ENCODE data around the gene KIF5A.

The KIF5A gene

DNA sequence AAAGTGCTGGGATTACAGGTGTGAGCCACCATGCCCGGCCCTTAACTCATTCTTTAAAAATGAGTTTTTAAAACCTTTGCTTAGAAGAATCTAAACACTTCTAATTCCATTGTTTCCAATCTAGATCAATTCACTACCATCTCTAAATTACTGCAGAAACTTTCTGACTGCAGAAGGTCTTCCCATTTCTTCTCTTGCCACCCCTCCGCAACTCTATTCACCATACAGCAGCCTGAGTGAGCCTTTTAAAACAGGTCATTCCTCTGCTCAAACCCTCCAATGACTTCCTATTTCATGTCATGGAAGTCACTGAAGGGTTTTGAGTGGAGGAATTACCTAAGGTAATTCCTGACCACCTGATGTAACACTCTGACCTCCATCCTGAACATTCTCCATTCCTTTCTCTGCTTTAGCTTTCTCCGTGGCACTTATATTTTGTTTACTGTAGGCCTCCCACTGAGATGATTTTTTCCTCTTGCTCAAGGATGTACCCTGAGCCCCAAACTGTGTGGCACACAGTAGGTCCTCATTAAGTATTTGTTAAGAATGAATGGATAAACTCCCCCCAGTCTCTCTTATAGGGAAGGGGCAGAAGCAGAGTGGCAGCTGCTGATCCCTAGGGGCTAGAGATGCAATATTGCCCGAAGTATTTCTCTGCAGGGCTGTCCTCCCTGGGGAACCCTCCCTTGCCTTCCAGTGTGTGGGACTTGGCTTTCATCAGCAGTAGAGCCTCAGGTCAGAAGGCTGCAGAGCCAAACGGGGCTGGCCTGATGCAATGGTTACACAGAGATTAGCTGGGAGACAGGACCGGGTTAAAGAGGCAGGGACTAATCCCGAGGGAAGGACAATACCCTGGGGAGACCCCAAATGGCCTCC is 30.7 kb upstream of the KIF5A start:
- DNase-seq (ENCODE audit: low read depth, low spot score): no peak
- H3K4me3 ChIP-seq (ENCODE audit: low read length): peak overlapping the region; percentile 90

DNA sequence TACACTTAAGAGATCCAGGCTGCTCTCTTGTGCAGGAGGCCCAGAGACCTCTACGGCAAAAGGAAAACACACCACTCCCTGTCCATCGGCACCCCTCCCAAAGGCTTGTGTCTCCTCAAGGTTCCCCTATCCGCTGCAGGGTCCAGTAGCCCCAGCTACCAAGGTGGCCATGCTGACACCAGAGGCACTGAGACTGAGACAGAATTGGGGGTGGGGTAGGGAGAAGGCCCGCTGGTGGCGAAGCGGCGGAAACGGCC is 30.1 kb upstream of the KIF5A start:
- no peak for DNase-seq (ENCODE audit: low read depth, low spot score)
- H3K4me3 ChIP-seq (ENCODE audit: low read length): peak overlapping the region; percentile 90

DNA sequence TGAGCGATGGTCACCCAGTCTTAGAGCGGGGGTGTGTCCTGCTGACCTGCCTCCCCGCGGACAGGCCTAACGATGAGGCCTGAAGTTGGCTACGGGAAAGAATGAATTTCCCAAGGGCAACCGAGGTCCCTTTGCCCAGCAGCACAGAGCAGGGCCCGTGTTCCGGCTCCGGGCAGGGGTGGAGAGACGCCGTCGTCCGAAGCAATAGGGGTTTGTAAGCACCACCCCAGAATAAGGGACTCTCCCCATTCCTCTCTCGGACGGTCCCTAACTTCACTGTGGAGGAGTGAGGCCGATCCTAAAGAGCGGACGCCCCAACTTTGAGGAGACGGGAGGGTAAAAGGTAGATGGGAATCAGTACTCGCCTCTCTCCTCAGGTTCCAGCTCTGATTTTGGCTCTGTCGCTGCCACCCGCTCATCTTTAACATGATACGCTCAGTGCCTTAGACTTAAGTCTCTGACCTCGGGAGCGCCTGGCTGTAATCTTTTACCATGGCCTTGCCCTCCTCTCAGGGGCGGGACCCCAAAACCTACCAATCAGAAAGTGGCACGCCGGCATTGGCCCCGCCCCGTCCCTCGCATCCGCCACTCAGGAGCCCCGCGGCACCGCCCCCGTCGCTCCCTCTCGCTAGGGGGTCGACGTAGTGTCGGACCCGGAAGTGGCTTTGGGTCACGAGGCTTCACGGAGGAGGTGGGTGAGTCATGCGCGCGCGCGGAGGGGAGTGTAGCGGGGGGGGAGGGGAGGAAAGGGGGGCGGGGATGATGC is 29.6 kb upstream of the KIF5A start, which contains the start of gene DDIT3:
DDIT3 (minus strand) TSS at position 462 of the 766 bp plus-strand sequence. CDS start 3,108 bp downstream, outside the sequence.
- DNase-seq (ENCODE audit: low read depth, low spot score): peak; percentile 97
- H3K4me3 ChIP-seq (ENCODE audit: low read length): peak within 1 kb of the TSS; percentile 90

DNA sequence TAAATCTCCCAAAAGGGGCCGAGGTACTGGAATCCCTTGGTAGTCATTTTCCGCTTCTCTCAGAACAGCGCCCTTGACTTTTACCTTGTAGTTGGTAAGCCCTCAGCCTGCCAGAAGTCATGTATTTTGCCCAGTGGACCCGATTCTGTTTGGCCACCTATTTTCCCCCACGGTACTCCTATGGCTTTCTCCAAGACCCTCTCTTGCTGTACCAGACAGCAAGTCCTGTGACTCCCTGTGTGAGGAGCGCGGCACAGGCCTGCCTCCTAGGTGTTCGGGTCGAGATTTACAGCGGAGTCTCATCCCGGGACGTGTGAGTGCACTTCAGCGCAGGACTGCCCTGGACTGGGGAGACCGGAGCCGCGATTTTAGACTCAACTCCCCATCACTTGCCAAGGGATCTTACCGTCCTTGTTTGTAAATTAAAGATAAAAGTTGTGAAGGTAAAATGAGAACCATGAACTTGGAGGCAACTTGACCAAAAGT is 28.3 kb upstream of the KIF5A start:
- peak overlapping the region; percentile 64 for H3K4me3 ChIP-seq (ENCODE audit: low read length)
- no peak for DNase-seq (ENCODE audit: low read depth, low spot score)

DNA sequence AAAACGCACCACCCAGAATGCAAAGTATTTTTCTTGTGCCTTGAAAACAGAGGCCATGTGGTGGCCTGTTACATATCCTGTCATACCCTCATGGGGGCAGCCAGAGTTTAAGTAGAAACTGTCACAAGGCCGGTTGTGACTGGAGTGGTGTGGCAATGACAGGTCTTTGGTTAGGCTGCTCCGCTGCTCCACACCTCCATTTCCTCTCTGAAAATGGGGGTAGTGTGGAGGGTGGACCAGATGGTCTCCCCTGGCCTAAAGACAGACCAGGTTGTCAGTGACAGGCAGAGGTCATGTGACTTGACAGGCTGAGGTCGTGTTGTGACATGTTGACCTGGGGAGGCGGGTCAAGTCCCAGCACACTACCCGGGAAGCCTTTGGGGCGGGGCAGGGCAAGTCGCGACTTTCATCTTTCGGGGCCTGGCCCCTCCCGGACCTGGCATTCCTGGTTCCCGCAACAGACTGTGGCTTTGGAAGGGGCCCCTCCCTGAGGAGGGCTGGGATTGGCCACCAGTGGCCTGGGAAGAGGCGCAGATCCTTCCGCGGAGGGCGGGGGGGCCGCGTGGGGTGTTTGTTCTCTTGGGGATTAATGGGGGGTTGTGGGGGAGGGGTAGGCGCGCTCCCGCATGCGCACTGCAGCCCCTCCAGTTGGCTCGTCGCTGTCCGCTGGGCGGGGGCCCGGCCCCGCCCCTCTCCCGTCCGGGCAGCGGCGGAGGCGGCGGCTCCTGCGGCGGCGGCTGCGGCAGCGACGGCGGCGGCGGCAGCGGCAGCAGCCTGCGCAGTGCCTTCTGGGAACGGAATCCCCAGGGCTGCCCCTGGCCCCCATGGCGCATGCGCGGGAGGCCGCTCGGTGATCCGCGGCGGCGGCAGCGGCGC is 27.6 kb upstream of the KIF5A start, which contains the start of gene MBD6:
MBD6 (plus strand) TSS at position 814 of the 876 bp plus-strand sequence. CDS start 1,480 bp downstream, outside the sequence.
- DNase-seq (ENCODE audit: low read depth, low spot score): peak; percentile 83

DNA sequence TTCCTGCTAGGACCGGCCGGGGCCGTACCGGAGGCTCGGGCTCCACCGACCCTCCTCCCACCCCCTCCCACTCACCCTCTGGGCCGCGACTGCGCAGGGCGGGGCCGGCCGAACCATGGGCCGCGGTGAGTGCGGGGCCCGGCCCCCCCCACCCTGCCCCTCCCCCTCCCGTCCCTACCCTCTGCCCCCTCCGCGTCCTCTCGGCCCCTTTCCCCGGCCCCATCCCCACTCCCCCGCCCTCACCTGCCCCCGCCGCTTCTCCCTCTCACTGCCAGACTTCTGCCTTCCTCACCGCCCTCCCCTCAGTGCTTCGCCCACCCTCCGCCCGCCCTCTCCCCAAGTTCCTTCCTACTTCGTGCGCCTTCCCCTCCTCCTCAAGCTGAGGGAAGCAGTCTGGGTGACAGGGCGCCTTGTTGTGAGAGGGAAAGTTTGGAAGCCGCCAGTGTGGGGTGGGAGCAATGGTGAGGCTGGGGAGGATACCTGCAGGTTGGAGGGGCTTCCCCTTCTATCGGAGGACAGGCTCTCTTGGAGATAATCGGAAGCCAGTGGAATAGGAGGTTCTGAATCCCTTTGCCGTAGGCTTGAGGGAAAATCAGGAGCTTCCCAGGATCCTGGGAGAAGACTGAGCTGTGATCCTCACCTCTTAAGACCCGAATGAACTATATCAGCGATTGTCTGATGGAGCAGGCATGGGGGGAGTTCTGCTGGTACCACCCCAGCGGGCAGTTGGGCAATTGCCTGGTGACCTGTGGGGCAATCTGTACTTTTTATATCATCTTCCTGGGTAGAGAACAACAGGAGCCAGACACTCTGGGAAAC is 26.7 kb upstream of the KIF5A start:
- DNase-seq (ENCODE audit: low read depth, low spot score): peak; percentile 43
- peak overlapping the region; percentile 64 for H3K4me3 ChIP-seq (ENCODE audit: low read length)

More for the DNA sequence above, 27.6 kb upstream of the KIF5A start, which contains the start of gene MBD6:
- H3K4me3 ChIP-seq (ENCODE audit: low read length): peak within 1 kb of the TSS; percentile 64

DNA sequence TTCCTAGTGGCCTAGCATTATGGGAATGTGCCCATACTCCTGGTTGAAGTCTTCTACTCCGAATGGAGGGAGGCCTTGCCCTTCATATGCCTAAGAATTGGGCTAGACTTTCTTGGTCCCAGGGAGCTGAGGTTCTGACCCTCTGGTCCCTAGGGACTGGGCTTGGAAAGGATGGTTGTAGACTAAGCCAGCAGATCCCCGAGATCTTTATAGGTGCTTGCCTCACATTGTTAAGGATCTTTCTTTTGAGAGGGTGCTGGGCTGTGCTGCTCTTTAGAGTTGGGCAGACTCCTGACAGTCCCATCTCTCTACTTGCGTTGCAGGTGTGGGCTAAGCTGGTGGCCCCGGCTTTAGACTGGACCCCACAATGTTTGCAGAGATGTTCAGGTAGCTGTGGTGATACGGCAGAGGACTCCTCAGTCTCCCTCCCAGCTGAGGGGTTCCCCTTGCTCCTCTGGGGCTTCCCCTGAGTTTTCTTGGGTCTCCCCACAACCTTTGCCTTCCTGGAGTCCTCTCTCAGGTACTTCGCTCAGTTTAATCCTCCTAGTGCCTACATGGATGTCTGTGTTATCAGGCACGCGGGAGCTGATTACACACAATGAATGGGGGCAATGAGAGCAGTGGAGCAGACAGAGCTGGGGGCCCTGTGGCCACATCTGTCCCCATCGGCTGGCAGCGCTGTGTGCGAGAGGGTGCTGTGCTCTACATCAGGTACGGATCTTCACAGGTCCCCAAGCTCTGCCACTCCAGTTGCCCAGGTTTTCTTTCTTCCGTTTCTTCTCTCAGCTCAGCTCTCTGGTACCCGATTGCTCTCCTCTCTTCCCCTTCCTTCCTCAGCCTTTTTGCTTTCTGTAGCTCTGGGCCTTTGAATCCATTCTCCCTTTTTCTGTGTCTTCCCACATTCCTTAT is 25.9 kb upstream of the KIF5A start:
- H3K4me3 ChIP-seq (ENCODE audit: low read length): peak overlapping the region; percentile 64
- no peak for DNase-seq (ENCODE audit: low read depth, low spot score)

DNA sequence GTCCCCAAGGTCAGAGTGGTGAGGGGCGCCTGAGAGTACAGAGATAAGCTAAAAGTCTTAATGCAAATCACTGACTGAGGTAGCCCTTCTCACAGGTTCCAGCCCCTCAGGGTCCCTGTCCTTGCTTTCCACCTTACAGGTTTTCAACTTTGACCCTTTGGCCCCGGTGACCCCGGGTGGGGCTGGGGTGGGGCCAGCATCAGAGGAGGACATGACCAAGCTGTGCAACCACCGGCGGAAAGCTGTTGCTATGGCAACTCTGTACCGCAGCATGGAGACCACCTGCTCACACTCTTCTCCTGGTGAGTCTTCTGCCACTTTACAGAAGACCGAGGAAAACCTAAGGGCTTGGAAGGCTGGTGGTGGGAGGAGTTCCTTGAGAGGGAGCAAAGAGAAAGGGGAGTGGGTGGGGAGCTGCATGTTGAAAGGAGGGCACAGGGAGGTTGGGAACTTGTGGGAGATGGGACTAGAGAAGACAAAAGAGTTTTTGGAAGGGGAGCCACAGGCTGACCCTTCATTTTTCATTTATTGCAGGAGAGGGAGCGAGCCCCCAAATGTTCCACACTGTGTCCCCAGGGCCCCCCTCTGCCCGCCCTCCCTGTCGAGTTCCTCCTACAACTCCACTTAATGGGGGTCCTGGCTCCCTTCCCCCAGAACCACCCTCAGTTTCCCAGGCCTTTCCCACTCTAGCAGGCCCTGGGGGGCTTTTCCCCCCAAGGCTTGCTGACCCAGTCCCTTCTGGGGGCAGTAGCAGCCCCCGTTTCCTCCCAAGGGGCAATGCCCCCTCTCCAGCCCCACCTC is 24.8 kb upstream of the KIF5A start:
- no peak for DNase-seq (ENCODE audit: low read depth, low spot score)
- H3K4me3 ChIP-seq (ENCODE audit: low read length): no peak overlapping the region

DNA sequence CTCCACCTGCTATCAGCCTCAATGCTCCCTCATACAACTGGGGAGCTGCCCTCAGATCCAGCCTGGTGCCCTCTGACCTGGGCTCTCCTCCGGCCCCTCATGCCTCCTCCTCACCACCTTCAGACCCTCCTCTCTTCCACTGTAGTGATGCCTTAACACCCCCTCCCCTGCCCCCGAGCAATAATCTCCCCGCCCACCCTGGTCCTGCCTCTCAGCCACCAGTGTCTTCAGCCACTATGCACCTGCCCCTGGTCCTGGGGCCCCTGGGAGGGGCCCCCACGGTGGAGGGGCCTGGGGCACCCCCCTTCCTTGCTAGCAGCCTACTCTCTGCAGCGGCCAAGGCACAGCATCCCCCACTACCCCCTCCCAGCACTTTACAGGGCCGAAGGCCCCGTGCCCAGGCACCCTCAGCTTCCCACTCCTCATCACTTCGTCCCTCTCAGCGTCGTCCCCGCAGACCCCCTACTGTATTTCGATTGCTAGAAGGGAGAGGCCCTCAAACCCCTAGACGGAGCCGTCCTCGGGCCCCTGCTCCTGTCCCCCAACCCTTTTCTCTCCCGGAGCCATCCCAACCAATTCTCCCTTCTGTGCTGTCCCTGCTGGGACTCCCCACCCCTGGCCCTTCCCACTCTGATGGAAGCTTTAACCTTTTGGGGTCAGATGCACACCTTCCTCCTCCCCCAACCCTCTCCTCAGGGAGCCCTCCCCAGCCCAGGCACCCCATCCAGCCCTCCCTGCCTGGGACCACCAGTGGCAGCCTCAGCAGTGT is 24.0 kb upstream of the KIF5A start:
- H3K4me3 ChIP-seq (ENCODE audit: low read length): no peak overlapping the region
- no peak for DNase-seq (ENCODE audit: low read depth, low spot score)

DNA sequence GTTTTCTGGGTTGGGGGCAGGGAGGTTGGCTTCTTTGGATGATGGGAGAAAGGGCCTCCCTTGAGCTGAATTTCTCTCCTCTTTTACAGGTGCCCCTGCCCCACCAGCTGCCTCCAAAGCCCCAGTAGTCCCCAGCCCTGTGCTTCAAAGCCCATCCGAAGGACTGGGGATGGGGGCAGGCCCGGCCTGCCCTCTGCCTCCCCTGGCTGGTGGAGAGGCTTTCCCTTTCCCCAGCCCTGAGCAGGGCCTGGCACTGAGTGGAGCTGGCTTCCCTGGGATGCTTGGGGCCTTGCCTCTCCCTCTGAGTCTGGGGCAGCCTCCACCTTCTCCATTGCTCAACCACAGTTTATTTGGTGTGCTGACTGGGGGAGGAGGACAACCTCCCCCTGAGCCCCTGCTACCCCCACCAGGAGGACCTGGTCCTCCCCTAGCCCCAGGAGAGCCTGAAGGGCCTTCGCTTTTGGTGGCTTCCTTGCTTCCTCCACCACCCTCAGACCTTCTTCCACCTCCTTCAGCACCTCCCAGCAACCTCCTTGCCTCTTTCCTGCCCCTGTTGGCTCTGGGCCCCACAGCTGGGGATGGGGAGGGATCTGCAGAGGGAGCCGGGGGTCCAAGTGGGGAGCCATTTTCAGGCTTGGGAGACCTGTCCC is 23.2 kb upstream of the KIF5A start:
- no peak for DNase-seq (ENCODE audit: low read depth, low spot score)
- H3K4me3 ChIP-seq (ENCODE audit: low read length): no peak overlapping the region

DNA sequence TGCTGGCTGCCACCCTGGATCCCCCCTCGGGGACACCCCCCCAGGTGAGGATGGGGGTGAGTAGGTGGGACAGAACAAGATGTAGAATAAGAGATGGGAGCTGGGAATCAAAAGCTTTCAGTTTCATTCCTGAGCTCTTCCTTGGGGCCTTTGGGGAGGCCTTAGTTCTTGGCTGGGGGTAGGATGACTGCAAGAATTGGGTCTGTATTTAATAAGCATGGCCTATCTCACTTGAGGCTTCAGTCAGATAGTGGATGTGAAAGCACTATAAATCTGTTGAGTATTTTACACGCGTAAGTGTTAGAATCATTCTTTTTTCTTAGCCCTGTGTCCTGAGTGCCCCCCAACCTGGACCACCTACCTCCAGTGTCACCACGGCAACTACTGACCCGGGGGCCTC is 22.7 kb upstream of the KIF5A start:
- no peak overlapping the region for H3K4me3 ChIP-seq (ENCODE audit: low read length)
- DNase-seq (ENCODE audit: low read depth, low spot score): no peak

DNA sequence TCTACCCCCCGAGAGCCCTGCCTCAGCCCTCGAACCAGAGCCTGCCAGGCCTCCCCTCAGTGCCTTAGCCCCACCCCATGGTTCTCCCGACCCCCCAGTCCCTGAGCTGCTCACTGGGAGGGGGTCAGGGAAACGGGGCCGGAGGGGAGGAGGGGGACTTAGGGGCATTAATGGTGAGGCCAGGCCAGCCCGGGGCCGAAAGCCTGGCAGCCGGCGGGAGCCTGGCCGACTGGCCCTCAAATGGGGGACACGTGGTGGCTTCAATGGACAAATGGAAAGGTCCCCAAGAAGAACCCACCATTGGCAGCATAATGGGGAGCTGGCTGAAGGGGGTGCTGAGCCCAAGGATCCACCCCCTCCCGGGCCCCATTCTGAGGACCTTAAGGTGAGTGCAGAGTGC is 21.7 kb upstream of the KIF5A start:
- H3K4me3 ChIP-seq (ENCODE audit: low read length): no peak overlapping the region
- no peak for DNase-seq (ENCODE audit: low read depth, low spot score)

DNA sequence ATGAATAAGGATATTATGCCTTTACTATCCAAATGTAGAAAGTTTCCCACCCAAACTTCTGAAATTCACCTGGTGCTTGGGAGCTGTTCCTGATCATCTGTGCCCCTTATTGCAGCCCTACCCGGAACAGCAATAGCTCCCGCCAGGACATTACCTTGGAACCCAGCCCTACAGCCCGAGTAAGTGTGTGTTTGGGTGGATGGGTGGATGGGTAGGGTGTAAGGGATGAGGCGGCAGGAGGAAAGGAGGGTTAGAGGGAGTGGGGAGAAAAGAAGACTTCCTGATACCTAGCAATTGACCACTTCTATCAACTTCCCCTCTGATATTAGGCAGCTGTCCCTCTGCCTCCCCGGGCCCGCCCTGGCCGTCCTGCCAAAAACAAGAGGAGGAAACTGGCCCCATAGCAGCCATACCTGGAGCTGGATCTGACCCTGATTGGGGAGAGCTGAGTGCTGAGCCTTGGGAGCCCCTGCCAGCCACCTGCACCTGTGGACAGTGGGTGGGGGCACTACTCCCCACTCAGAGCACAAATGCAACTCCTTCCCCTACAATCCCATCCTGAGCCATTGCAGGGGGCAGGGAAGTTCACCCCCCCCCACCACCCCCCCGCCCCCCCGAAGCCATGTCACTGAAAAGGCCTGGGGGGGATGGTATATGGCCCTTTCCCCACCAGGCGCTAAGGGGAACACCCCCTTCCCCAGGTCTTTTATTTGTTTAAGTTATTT is 20.9 kb upstream of the KIF5A start:
- no peak for DNase-seq (ENCODE audit: low read depth, low spot score)
- H3K4me3 ChIP-seq (ENCODE audit: low read length): no peak overlapping the region

DNA sequence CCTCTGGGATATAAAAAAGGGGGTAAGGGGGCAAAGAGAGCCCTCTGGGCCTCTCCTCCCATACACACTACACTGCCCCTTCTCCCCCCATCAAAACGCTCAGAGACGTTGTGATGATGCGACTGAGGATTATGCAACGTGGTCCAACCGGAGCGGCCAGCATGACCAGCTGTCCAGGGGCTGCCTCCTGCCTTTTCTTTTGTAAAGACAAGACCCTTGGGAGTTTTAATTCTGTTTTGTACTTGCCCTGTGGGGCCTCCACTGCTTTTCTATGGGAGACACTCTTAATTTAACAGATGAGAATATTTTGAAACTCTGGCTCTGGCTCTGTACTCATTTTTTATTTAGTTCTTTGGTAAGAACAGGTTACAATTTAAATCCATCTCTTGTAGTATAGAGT is 20.0 kb upstream of the KIF5A start:
- no peak for DNase-seq (ENCODE audit: low read depth, low spot score)
- H3K4me3 ChIP-seq (ENCODE audit: low read length): no peak overlapping the region
